Spleen (tissue), 11 donors: ENCODE results near the gene ANKRD6. TPM values are rescaled to one million over a fixed set of nuclear protein-coding genes. Genes with fewer than 3 reads are reported as not detected.
A peak's percentile ranks its signal among the peaks of the same experiment; 100 is the strongest.

Source experiments
- DNase-seq: peaks from one replicate; pipeline ENCODE4 v3.0.0-alpha.2; 2020
- H3K27ac ChIP-seq, 8 donors: fragments of 200-600 bp; sonication (generic) in 7 of 8; 1 replicate in 4 of 8; 2 replicates in 4 of 8; pipeline versions ENCODE4 v1.5.0 to v1.8.0; 2016 to 2021; ENCODE audit warnings: inconsistent platforms in 4 of 8, mild to moderate bottlenecking in 4 of 8, moderate library complexity in 1 of 8
- H3K27me3 ChIP-seq, 7 donors: fragments of 200-600 bp; sonication (generic) in 6 of 7; replicated peaks in 1 of 7; 1 replicate in 4 of 7; 2 replicates in 3 of 7; pipeline versions ENCODE4 v1.5.0 to v1.8.0; 2016 to 2021; ENCODE audit warnings: inconsistent platforms in 3 of 7, mild to moderate bottlenecking in 1 of 7
- H3K36me3 ChIP-seq, 6 donors: fragments of 200-600 bp; sonication (generic) in 5 of 6; 1 replicate in 4 of 6; 2 replicates in 2 of 6; pipeline versions ENCODE4 v1.5.0 to v1.8.0; 2016 to 2021; ENCODE audit warnings: inconsistent platforms in 2 of 6
- H3K4me1 ChIP-seq, 6 donors: fragments of 200-600 bp; sonication (generic) in 5 of 6; 1 replicate in 3 of 6; 2 replicates in 3 of 6; pipeline versions ENCODE4 v1.5.0 to v1.8.0; 2016 to 2021; ENCODE audit warnings: inconsistent platforms in 3 of 6
- H3K4me3 ChIP-seq, 8 donors: fragments of 200-600 bp; sonication (generic) in 7 of 8; 1 replicate in 4 of 8; 2 replicates in 4 of 8; pipeline versions ENCODE4 v1.5.0 to v1.8.0; 2016 to 2021; ENCODE audit warnings: inconsistent platforms in 4 of 8, mild to moderate bottlenecking in 4 of 8, moderate library complexity in 2 of 8
- H3K9me3 ChIP-seq, 8 donors: fragments of 200-600 bp; sonication (generic) in 7 of 8; 1 replicate in 4 of 8; 2 replicates in 4 of 8; pipeline versions ENCODE4 v1.5.0 to v1.8.0; 2016 to 2021; ENCODE audit warnings: inconsistent platforms in 4 of 8
- CTCF ChIP-seq, 11 experiments: fragments of 200-600 bp in 7 of 11; fragments of 450-650 bp in 4 of 11; sonication (generic) in 4 of 11; IDR thresholded peaks in 8 of 11; conservative IDR thresholded peaks in 3 of 11; 1 replicate in 7 of 11; 2 replicates in 4 of 11; pipeline versions ENCODE4 v1.4.0 to v1.8.0; 2016 to 2021; ENCODE audit warnings: antibody characterized with exemption in 11 of 11, inconsistent platforms in 4 of 11, mild to moderate bottlenecking in 1 of 11
- POLR2A ChIP-seq, 3 donors: fragments of 450-650 bp; IDR thresholded peaks; one replicate each; pipeline ENCODE4 v1.5.1; 2017; ENCODE audit warnings: antibody characterized with exemption in 3 of 3, mild to moderate bottlenecking in 1 of 3
- POLR2AphosphoS5 ChIP-seq, 3 donors: sonication (generic); formaldehyde crosslinking; IDR thresholded peaks; one replicate each; pipeline ENCODE4 v1.5.1; 2017; ENCODE audit warnings: antibody characterized with exemption in 3 of 3
- whole genome bisulfite sequencing, 5 donors: extraction: QIAGEN DNeasy Blood & Tissue Kit in 3 of 5; methylation state at CpG; one replicate each; pipeline versions ENCODE4 v1.1.5 to v1.1.7; 2013 to 2018; 5-methylcytosine and 5-hydroxymethylcytosine counted together
- intact Hi-C: fragments of 100-400 bp; cut with DNase I; formaldehyde crosslinking; loops from one replicate; pipeline ENCODE4 v1.15.0; 2023; ENCODE audit warnings: low total_unique reads
- polyA plus RNA-seq, 3 donors: library from polyadenylated mRNA; stranded (reverse); fragments of 200-250 nt; gene quantifications; one replicate each; pipeline ENCODE4 v1.2.1, GENCODE V29; 2013
- total RNA-seq, 7 donors: library from RNA; depleted of rRNA in 3 of 7; stranded (reverse); fragments of >200 nt in 3 of 7; fragmentation: NEBNext Ultra II Directional in 4 of 7; extraction: Animal tissue kit (Norgen Biotek cat#: 25700) in 4 of 7; gene quantifications; one replicate each; pipeline versions ENCODE4 v1.1.0 to v1.2.1, GENCODE V29; 2016 to 2021
- donor health status: healthy with polysubstance abuse.
- donor health status: DM: no; HTN: no; CAD: no; lungs with moderate emphysema.
- donor health status: DM: no; HTN: no; CAD: no.
- donor health status: Bipolar disorder and iron deficiency.
- donor health status: healthy.
- donor health status: DM: no; HTN: no; CAD: no.
- donor health status: DM: yes; HTN: yes; CAD: no.

Gene ANKRD6
- total and polyA plus RNA-seq, 10 donors: 2.2 to 18.4 (median 7.7) TPM

- TF ChIP-seq POLR2AphosphoS5 (IDR thresholded peaks at IDR 0.05) (no peak), POLR2A (IDR thresholded peaks at IDR 0.05) (no peak), CTCF (IDR thresholded peaks at IDR 0.05 in 8 of 11, conservative IDR thresholded peaks at IDR 0.05 in 3 of 11) (no peak)
- Histone ChIP-seq H3K27me3 (no peaks in the 10 kb centered on the region), H3K9me3 (peaks cover 0 to 11% (median 6%) of the 10 kb centered on the region in 8 donors), H3K36me3 (no peaks in the 10 kb centered on the region), H3K4me1 (no peaks in the 10 kb centered on the region), H3K4me3 (peak overlapping the region in 1 of 8 donors; percentile 16), H3K27ac (no peak overlapping the region)
- intact Hi-C loops: no loop called here
- DNase-seq: no peak
- WGBS, 5 donors: 66 to 81% (median 79%) methylated on average over 21 of the region's 21 CpGs
Observed at GRCh38 chr6:89562093-89562973, 129.4 kb downstream of the ANKRD6 start.

DNA sequence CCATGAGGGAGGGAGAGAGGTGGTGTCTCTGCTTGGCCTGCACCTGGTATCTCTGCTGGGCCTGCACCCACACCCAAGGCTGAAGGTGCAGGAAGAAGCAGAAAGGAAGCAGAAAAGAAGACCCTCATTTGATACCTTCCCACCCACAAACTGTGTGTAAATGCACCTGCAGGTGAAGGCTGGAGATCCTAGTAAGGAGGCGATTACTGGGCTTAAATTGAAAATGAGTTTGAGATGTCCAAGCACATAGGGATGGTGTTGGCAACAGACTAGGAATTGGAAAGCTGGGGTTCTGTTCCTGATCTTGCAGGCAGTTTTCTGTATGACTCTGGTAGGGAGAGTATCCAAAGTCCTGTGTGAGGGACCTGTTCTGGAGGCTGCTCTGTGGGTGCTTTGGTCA is 130.9 kb downstream of the ANKRD6 start:
- no peak overlapping the region for H3K4me3 ChIP-seq
- no peaks in the 10 kb centered on the region for H3K9me3 ChIP-seq
- TF ChIP-seq POLR2AphosphoS5 (IDR thresholded peaks at IDR 0.05) (no peak), CTCF (IDR thresholded peaks at IDR 0.05 in 8 of 11, conservative IDR thresholded peaks at IDR 0.05 in 3 of 11) (no peak), POLR2A (IDR thresholded peaks at IDR 0.05) (no peak)
- no peak for DNase-seq
- H3K4me1 ChIP-seq: no peaks in the 10 kb centered on the region
- WGBS, 5 donors: 86 to 100% (median 94%) methylated on average over 1 of the region's 1 CpG
- intact Hi-C loops: no loop called here
- no peak overlapping the region for H3K27ac ChIP-seq
- no peaks in the 10 kb centered on the region for H3K36me3 ChIP-seq
- no peaks in the 10 kb centered on the region for H3K27me3 ChIP-seq

DNA sequence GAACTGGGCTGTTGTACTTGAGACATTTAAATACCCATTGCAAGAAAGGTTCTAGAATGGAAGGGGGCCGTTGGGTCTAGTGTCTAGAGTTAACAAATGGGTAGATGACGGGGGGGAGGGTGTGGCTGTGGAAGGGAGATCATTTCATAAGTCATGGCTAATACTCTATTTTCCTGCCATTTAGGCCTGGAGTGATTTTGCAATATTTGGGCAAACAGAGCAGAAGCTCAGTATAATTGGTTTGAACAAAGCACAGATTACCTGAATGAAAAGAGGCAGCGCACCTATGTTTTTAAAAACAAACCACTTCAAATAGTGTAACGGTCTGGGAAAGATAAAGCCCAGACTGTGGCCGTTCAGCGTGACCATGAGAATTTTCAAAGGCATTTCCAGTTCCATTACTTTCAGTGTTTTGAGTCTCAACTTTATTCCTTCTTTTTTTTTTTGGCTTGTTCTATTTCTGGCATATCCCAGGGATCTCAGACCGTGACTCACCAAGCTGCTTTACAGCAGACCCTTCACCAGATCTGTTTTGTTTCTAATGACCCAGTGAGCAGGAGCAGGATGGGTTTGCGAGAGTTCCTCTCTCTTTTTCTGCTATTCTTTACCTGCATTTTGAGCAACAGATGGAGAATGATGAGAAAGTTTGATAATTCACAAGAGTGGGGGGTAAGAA is 131.9 kb downstream of the ANKRD6 start:
- WGBS, 5 donors: 81 to 89% (median 88%) methylated on average over 8 of the region's 8 CpGs
- H3K4me3 ChIP-seq: no peak overlapping the region
- no peak overlapping the region for H3K27ac ChIP-seq
- no peaks in the 10 kb centered on the region for H3K4me1 ChIP-seq
- DNase-seq: no peak
- H3K36me3 ChIP-seq: no peaks in the 10 kb centered on the region
- intact Hi-C loops: no loop called here
- no peaks in the 10 kb centered on the region for H3K9me3 ChIP-seq
- no peak for TF ChIP-seq POLR2AphosphoS5 (IDR thresholded peaks at IDR 0.05)
- no peak for TF ChIP-seq POLR2A (IDR thresholded peaks at IDR 0.05)
- TF ChIP-seq CTCF (IDR thresholded peaks at IDR 0.05 in 8 of 11, conservative IDR thresholded peaks at IDR 0.05 in 3 of 11): no peak
- H3K27me3 ChIP-seq: no peaks in the 10 kb centered on the region
